IPS DF 19.7 (cell line): Measurements from ENCODE around the gene STRIP2.
"Not testable (repeated sequence)": the region's sequence is repeated elsewhere in the genome, so short reads cannot be mapped to it uniquely, and the experiment has no call there.

Source experiments
- DNase-seq: peaks from one replicate; pipeline ENCODE4 v3.0.0-alpha.2; 2013; ENCODE audit warnings: low read depth, low spot score

STRIP2 gene

DNA sequence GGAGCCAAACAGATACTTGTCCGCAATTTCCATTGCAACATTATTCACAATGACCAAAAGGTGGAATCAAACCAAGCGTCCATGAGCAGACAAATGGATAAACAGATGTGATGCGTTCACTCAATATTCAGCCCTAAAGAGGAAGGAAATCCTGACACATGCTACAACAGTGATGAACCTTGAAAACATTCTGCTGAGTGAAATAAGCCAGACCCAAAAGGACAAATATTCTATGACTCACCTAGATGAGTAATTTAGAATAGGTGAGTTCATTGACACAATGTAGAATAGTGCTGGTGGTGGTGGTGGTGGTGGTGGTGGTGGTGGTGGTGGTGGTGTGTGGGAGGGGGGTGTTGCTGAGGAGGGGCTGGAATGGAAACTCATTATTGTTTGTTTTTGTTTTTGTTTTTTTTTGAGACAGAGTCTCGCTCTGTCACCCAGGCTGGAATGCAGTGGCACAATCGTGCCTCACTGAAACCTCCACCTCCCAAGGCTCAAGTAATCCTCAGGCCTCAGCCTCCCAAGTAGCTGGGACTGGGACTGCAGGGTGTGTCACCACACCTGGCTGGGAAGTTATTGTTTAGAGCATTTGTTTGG is 96.7 kb downstream of the STRIP2 start:
- DNase-seq: no peak

- DNase-seq: no peak
Observed at GRCh38 chr7:129531721-129532120, 97.5 kb downstream of the STRIP2 start.

GRCh38 chr7:129532375-129532774 is 98.1 kb downstream of the STRIP2 start:
- no peak for DNase-seq

DNA sequence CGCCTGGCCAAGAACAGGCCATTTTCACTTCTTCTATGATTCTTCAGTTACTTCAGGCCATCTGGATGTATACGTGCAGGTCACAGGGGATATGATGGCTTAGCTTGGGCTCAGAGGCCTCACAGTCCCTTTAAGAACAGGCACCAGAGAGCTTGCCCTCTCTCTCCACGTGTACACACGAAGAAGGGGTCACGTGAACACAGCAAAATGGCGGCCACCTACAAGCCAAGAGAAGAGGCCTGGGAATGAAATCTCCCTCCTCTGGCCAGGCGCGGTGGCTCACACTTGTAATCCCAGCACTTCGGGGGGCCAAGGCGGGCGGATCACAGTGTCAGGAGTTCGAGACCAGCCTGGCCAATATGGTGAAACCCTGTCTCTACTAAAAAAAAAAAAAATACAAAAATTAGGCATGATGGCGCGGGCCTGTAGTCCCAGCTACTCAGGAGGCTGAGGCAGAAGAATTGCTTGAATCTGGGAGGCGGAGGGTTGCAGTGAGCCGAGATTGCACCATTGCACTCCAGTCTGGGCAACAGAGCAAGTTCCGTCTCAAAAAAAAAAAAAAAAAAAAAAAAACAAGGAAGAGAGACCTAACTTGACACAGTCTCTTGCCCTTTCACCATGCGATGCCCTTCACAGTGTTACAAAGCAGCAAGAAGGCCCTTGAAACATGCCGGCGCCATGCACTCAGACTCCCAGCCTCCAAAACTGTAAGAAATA is 100.5 kb downstream of the STRIP2 start:
- not testable (repeated sequence) for DNase-seq

DNA sequence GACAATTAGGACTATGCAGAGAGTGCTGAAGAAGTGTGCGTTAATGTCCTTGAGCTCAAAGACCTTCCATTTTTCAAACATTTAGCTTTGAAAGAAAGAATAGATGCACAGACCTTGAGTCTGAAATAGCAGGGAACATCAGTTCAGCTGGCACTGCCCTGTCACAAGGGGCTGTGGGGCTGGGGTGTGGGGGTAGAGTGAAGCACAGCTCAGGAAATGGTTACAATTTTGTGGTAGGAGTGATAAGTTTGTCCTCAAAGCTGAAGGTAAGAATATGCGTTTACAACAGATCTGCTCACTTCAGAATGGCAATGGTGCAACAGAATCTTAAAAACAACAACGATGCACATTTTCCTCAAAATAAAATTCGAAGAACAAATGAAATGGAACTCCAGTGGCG is 101.7 kb downstream of the STRIP2 start:
- DNase-seq: no peak

GRCh38 chr7:129536323-129536722 is 102.1 kb downstream of the STRIP2 start:
- DNase-seq: no peak
